COLO668 (cell line): Measurements from ENCODE around the gene KRT35.
A peak's percentile ranks its signal among the peaks of the same experiment; 100 is the strongest.

Experiments
- DNase-seq: peaks from one replicate; lab custom pipeline; 2025; ENCODE audit not compliant: unreplicated experiment; lab: John Stamatoyannopoulos, UW

The KRT35 gene

DNA sequence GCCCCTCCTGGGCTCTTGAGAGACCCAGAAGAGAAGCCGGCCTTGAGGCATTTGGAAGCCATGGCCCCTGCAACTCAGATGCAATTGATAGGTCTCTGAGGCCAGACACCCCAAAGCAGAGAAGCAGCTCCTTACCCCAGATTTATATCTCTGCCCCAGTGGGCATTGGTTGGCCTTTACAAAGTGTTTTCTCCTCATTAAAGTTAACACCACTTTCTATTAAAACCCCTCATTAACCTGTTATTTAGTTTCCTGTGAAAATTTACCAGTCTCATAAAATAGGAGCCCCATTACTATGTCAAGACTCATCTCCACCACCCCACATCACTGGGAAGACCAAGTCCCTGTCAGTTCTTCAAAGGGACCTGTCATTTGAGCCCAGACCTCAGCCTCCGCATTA is at the start of gene KRT35:
Gene KRT35, minus strand, starts transcription at position 116 of the 400 bp plus-strand sequence. Its CDS starts 54 bp downstream, at position 62.
- DNase-seq: no peak

DNA sequence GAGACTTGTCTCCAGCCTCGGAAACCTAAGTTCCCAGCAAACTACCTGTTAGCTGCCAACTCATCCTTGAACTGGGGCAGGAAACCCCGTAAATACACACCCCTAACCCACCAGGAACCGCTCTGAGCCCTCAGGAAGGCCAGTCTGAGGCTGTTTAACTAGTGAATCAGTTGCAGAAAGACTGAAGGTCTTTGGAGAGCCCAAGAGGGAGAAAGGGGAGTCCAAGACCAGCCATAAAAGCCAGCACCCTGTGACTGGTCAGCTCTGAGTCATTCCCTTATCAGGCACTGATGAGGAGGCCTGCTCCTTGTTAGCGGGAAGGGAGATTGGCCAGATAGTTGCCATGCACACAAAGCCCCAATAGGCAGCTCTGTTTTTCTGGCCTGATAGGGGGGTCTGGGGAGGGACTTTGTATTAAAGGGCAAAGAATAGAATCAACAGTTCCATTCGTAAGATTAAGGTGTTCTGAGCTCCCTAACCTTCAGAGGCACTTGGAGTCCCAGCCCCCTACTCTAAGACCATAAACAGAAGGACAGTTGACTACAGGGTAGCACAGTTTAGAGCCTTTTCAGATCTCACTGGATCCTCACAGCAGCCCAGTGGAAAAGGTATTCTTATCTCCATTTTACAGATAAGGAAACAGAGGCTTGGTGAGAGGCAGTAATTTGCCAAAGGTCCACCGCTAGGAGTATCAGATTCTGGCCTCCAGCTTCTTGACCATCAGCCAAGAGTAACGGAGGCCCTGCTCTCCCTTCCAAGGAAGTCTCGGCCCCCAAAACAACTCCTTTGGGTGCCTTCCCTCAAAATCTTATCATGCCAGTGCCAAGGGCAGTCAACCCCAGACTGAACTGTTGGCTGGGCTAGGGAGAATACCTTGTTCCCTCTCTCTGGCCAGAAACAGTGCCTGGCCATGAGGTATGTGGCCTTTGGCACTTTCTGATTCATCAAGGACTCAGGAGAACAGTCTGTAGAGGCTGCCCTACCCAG is 49.4 kb upstream of the KRT35 start:
- DNase-seq: no peak

DNA sequence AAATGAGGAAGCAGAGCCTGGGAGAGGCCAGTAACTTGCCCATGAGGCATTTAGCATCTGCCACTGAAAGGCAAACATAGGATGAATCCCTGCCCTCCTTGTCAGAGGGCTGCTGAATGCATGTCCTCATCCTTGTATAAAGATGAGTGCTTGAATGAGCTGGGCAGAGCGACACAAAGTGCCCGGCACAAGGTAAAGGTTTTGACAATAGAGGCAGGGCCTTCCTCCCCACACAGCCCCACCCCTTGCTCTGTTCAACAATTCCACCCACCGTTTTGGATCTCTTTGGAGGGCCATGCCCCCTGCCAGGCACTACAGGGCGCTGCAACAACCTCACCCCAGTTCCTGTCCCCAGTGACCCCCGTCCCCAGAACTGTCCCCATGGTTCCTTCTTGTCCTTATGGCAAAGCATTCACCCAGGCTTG is 48.6 kb upstream of the KRT35 start:
- peak; percentile 49 for DNase-seq

DNA sequence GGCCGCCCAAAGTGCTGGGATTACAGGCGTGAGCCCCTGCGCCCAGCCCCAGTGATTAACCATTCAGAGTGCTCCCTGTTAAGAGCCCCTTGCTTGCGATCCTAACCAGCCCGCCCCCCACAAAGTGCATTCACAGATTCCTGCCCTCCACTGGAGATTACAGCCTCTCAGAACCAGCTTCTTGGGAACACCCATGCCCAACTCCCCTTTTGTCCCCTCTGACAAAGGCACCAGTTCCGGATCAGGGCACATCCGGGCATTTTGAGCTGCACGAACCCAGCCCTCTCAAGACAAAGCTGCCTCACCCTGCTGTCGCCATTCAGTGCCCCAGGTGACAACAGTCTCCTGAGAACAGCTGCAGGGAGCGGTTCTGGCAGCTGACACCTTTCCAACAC is 48.0 kb upstream of the KRT35 start:
- DNase-seq: peak; percentile 68

DNA sequence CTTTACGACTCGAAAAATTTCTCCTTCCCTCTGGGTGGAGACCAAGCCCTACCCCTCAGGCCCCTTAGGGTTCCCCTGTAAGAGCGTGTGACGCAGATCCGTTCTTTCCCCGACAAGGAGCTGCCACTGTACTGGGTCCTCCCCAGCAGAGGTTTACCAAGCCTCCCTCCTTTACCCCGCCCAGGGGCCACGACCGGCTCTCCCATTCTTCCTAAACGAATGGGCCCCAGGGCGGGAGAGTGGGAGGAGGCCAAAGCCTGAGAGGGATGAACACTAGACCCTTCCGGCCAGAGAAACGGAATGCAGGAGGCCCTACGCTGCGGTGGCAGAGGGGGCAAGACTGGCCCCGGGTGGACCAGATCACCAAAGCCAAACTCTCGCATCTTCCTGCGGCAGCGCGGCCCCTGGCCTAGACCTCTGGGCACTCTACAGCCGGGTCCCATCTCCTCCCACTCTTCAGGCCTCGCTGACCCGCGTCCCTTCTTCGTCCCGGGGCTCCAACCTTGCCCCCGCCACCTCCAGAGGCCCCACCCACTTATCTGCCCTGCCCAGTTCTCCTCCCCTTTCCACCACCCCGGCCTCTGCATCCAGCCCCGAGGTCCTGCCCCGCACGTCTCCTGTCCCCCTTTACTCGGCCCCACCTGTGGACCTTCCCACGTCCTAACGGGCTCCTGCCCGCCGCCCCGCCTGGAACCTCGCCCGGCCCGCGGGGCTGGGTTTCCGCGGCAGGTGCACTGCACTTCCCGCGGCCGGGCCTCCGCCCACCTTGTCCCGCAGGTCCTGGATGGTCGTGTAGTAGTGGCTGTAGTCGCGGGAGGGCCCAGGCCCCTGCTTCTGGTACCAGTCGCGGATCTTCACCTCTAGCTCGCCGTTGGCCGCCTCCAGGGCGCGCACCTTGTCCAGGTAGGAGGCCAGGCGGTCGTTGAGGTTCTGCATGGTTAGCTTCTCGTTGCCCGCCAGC is 46.4 kb upstream of the KRT35 start:
- peak; percentile 46 for DNase-seq

DNA sequence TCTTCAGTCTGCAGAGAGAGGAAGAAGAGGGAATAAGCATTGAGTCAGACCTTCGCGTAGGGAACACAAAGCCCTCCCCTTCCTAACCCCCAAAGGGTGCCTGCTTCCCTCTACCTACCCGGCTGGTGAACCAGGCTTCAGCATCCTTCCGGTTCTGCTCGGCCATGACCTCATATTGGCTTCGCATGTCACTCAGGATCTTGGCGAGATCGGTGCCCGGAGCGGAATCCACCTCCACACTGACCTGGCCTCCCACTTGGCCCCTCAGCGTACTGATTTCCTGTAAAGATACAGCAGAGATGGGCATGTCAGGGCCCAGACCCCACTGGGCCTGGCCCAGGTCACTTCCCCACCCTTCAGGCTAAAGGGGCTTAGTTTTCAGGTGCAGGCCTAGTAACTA is 43.3 kb upstream of the KRT35 start:
- no peak for DNase-seq

DNA sequence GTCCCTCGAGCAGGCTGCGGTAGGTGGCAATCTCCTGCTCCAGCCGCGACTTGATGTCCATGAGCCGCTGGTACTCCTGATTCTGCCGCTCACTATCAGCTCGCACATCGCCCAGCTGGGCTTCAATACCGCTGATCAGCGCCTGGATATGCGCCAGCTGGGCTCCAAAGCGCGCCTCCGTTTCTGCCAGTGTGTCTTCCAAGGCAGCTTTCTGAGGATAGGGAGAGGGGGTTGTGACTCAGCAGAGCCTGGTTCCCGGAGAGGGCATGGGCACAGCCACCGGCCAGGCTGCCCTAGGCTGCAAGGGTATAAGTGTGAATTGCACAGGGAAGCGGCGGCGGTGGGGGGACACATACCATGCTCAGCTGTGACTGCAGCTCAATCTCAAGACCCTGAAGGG is 42.8 kb upstream of the KRT35 start:
- DNase-seq: no peak

DNA sequence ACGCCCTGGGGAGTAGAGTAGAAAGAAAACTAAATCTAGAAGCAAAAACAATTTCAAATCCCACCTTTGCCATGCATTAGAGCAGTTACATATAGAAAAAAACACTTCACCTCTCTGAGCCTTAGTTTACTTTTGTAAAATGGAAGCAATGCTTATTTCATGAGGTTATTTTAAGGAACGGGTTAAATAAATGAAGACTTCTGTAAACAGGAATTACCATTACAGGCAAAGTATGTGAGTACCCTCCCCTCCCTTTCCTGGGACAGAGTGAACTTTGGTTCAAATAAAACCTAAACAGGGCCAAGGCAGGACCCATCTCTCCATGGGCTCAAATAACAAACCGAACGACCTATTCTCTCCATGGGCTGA is 42.3 kb upstream of the KRT35 start:
- DNase-seq: no peak

DNA sequence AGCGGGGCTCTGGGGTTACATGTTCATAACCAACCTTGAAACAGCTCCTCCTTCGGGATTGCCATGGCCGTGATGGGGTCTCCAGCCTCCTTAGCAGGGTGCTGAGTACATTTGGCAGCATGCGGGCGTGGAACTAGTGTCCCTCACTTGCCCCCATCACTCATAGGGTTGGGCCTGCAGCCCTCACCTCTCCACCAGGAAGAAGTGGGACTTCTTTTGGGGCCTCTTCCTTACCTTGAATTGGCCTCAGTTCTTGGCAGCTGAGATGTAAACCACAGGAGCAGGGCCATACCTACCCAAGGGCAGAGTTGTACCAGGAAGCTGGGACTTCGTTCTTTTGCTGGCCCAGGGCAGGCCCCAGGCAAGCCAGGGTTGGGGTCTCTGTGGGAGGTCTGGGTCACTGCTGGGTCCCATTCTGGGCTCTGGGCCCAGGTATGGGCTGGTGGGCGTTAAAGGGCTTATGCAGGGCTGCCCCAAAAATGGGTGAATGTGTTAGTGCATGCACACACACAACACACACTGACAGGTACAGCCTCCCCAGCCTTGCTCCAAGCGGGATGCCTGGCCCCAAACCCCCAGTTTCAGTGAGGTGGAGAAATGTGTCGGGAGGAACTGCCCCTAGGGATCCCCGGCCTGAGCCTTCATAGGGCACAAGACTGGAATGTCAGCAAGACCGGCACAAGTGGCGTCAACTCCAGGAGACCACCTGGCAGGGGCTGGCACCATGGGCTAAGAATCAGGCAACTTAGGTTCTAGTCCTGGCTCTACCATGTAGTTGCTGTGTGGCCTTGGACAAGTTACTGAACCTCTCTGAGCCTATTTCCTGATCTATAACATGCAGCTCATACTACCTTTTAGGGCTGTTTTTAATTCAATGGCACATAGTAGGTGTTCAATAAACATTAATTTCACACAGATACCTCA is 41.6 kb upstream of the KRT35 start:
- DNase-seq: no peak

DNA sequence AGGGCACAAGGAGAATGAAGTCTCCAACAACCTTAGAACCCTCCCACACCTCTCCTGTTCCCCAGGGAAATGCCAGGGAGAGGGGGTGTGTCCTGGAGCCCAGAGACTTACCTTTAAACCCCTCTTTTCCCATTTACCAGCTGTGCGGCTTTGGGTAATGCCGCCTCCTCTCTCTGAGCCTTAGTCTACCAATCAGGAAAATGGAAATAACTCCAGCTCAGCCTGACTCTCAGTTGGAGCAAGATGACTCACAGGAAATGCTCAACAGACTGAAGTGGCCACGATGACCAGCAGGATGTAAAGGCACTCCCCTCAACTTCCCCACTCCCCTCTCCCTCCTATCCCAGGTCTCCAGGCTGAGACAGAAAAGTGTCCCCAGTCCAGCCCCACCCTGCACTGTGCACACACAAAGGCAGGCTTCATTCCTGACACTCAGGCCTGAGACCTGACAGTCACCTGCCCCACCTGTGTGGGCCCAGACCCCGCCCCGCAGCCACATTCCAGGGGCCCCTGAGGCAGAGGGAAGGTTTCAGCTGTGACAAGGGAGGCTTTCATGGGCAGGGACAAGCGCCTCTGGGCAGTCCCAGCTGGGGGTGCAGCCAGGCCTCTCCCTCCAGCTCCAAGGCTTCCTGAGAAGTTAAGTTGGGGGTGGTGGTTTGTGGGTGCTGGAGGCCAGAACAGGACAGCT is 40.8 kb upstream of the KRT35 start:
- DNase-seq: peak; percentile 39

DNA sequence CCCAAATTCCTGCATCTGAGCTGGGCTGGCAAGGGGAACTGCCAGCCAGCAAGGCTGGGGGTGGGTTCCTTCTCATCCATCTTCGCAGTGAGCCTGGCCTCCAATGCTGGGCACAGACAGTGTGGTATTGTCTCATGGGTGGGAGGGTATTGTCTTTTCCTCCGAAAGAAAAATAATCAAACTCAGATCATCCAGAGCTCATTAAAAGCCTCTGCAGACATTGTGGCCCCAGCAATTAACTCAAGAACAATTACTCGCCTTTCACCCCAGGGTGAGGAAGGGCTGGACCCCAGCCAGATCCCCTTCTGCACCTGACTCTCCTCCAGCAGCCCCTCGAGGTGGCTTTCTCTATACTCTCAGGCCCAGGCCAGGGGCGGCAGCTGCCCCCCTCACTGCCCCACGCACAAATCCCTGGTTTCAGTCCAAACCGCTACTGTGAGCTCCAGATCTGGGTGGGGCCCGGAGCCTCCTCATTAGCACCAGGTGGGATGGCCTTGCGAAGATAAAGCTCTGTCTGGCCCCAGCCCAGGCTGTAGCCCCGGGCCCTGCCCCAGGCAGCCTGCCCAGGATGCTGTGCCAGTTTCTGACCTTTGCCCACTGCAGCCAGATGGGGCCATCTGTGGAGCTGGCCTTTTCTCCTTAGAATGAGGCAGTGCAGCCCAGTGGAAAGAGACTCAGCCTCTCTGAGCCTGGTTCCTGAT is 40.0 kb upstream of the KRT35 start:
- peak; percentile 54 for DNase-seq

DNA sequence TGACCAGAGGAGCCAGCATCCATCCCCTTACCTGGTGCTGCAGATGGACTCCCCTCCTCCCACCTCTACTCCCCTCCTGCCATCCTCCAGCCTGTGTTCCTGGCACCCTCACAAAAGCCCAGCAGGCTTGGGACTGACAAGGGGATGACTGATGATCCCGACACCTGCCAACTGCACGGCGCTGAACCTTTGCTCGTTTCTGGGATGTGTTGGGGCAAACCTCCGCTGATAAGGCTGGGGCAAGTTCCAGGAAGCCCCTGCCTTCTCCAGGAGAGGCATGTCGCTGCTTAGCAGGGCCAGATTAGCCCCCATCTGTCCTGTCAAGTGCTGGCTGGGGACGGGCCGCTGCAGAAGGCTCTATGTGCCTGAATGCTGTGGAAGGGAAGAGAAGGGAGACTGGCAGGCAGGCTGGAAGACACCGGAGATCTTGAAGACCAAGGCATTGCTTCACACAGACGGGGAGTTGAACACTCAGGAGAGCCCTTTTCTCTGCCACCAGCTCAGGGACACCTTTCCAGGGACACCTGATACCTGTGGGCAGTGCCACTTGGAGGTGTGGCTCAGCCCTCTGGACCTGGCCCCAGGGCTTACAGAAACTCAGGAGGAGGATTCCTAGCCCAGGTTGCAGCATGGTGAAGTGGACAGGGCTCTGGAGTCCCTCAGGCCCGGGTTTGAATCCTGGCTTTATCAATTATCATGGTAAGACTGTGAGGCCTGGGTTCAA is 38.7 kb upstream of the KRT35 start:
- DNase-seq: peak; percentile 62

DNA sequence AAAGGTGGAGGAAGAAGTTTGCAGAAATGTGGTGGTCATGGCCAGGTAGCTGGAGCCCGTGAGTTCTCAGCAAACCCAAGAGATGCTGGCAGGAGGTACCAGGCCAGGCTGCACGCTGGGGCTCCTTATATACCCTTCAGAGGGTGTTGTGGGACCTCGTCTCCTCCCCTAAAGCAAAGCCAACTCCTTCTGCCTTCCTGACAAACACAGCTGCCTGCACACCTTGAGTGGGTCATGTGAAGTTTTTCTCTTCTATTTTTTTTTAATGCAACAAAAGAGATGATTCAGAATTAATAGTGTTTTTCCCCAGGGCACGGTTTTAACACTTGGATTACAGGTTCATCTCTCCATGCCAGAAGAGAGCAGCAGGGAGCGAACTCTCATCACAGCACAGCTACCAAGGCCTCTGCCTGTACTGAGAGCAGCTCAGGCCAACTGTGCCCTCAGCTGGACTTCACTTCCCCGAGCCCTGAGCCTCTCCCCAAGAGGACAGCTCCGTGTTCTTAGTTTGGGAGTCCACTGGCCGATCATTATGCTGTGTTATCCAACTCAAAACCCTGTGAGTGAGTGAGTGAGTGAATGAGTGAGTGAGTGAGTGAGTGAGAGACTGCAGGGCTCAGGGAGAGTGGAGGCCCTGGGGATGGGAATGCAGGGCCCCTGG is 38.0 kb upstream of the KRT35 start, which contains the start of gene KRT15:
Gene KRT15, minus strand, starts transcription at position 102 of the 661 bp plus-strand sequence. Its CDS starts 63 bp downstream, at position 39.
- peak; percentile 19 for DNase-seq

DNA sequence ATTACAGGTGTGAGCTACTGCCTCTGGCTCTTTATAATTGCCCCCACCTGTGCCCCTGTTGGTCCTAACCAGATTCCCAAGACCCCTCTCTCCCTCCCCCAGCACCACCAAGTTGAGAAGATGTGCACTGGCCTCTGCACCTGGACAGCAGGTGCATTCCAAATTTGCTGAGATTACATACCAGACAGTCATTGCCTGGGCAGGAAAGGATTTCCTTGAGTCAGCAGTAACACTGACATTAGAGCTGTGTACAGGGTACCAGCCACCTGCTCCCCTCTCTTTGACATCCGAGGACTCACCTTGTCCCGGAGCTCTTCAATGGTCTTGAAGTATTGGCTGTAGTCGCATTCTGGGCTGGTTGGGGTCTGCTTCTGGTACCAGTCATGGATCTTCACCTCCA is 37.1 kb upstream of the KRT35 start:
- DNase-seq: peak; percentile 19

DNA sequence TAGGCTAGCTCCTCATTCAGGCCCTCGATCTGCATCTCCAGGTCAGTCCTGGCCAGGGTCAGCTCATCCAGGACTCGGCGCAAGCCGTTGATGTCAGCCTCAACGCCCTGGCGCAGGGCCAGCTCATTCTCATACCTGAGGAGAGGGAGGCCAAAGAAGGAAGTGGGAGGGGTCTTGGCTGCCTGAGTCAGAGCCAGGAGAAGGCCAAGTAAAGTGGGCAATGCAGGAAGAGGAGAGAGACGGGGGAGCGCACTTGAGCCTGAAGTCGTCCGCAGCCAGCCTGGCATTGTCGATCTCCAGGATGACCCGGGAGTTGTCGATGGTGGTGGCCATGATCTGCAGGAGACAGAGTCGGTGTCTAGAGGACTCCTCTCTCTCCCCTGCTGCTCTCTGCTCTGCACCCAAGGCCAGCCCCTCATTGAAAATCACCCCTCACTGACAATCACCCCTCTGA is 35.9 kb upstream of the KRT35 start:
- no peak for DNase-seq

DNA sequence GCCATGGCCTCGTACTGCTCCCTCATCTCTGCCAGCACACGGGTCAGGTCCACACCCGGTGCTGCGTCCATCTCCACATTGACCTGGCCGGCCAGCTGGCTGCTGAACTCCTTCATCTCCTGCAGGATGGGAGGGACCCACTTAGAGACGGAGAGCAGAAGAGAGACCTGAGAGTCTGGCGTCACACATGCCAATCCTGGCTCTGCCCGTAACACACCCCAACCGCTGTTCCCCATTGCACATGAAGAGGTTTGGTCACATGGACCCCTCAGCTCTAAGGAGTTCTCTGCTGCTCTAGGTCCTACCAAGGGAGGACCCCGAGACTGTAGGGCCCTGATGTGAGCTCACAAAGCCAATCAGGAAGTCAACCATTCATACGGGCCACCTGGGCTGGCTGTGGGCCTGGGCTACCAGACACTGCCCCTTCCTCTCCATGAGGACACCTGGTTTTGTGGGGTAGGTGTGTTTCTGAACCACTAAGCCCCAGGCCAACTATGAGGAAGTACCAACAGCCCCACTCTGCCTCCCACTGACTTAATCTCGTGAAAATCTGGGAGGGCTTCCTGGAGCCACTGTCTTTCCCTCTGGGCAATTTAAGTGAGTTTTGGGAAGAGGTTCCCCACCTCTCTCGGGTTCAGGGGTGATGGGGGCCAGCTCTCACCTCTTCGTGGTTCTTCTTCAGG is 35.3 kb upstream of the KRT35 start:
- no peak for DNase-seq

DNA sequence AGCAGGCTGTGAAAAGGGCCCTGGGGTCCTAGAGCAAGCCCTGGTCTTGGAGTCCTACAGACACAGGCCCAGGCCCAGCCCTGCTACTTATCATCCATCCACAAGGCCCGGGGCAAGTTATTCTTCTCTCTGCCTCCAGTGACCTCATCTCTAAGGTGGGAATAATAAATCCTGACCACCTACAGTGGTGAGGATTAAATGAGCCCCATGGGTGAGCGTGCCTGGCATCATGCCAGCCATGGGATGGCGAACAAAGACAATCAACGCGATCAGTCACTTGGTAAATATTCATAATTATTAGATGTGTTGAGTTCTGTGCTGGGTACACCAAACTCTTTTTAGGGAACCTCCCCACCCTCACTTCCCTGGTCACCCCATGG is 32.2 kb upstream of the KRT35 start:
- peak; percentile 56 for DNase-seq
